WTC11 (cell line): ENCODE data around the gene CLCNKB. TPM values are rescaled to one million over a fixed set of nuclear protein-coding genes. Genes with fewer than 3 reads are reported as not detected.

Experiments
- ATAC-seq: fragments of 200-7000 bp; cut with Tn5 transposase; 2 replicates; pipeline ENCODE4 v1.10.0; 2021; ENCODE audit warnings: mild to moderate bottlenecking, moderate library complexity
- CTCF ChIA-PET: fragments of 300-600 bp; sonication (Branson Sonifier 250); formaldehyde crosslinking; loops from one replicate; lab custom pipeline; 2021; ENCODE audit warnings: antibody characterized with exemption; lab: Charles Lee
- POLR2A ChIA-PET: fragments of 350-600 bp; sonication (Branson Sonifier 250); formaldehyde crosslinking; loops from one replicate; lab custom pipeline; 2021; ENCODE audit warnings: antibody characterized with exemption; lab: Charles Lee
- DNase-seq: peaks from one replicate; pipeline ENCODE4 v3.0.0; 2021; ENCODE audit warnings: low spot score
- H3K27ac Mint-ChIP-seq: 2 replicates; pipeline ENCODE4 v1.8.0; 2021; ENCODE audit warnings: mixed read lengths
- H3K27me3 Mint-ChIP-seq: 2 replicates; pipeline ENCODE4 v1.8.0; 2021; ENCODE audit warnings: low read depth, mild to moderate bottlenecking, moderate library complexity, mixed read lengths
- H3K36me3 Mint-ChIP-seq: 2 replicates; pipeline ENCODE4 v1.8.0; 2021; ENCODE audit warnings: mixed read lengths
- H3K4me1 Mint-ChIP-seq: 2 replicates; pipeline ENCODE4 v1.8.0; 2022; ENCODE audit warnings: mixed read lengths
- H3K4me3 Mint-ChIP-seq: 2 replicates; pipeline ENCODE4 v1.8.0; 2021; ENCODE audit warnings: mild to moderate bottlenecking, moderate library complexity, mixed read lengths
- H3K9me3 Mint-ChIP-seq: 2 replicates; pipeline ENCODE4 v1.8.0; 2021; ENCODE audit warnings: mixed read lengths
- CDX4 ChIP-seq: fragments of 250-450 bp; sonication (Bioruptor Pico); IDR thresholded peaks from 2 replicates; pipeline ENCODE4 v1.9.0; 2021; ENCODE audit warnings: moderate library complexity, mild to moderate bottlenecking, inconsistent platforms, borderline replicate concordance
- CREB1 ChIP-seq: sonication (generic); formaldehyde crosslinking; IDR thresholded peaks from 2 replicates; pipeline ENCODE4 v1.8.0; 2023; ENCODE audit warnings: mild to moderate bottlenecking, missing genetic modification reagents
- CTCF ChIP-seq: fragments of 200-600 bp; IDR thresholded peaks from 2 replicates; pipeline ENCODE4 v1.8.0; 2022; ENCODE audit warnings: antibody characterized with exemption
- E2F1 ChIP-seq: sonication (generic); formaldehyde crosslinking; IDR thresholded peaks from 2 replicates; pipeline ENCODE4 v1.8.0; 2022; ENCODE audit warnings: mild to moderate bottlenecking, missing genetic modification reagents
- ESRRA ChIP-seq: sonication (generic); formaldehyde crosslinking; IDR thresholded peaks from 2 replicates; pipeline ENCODE4 v1.8.1; 2022; ENCODE audit warnings: mild to moderate bottlenecking, missing genetic modification reagents, borderline replicate concordance
- GRHL2 ChIP-seq: fragments of 250-450 bp; sonication (Bioruptor Pico); IDR thresholded peaks from 2 replicates; pipeline ENCODE4 v1.8.0; 2022; ENCODE audit warnings: mild to moderate bottlenecking, moderate library complexity; ENCODE audit not compliant: insufficient replicate concordance, severe bottlenecking
- HMGXB4 ChIP-seq: sonication (generic); formaldehyde crosslinking; IDR thresholded peaks from 2 replicates; pipeline ENCODE4 v1.8.1; 2023; ENCODE audit warnings: mild to moderate bottlenecking, moderate library complexity, missing genetic modification reagents
- MYBL2 ChIP-seq: sonication (generic); formaldehyde crosslinking; IDR thresholded peaks from 2 replicates; pipeline ENCODE4 v1.8.1; 2023; ENCODE audit warnings: mild to moderate bottlenecking, moderate library complexity, missing genetic modification reagents
- PRDM15 ChIP-seq: sonication (generic); formaldehyde crosslinking; IDR thresholded peaks from 2 replicates; pipeline ENCODE4 v1.8.0; 2022; ENCODE audit warnings: missing genetic modification reagents
- TEAD1 ChIP-seq: sonication (generic); formaldehyde crosslinking; IDR thresholded peaks from 2 replicates; pipeline ENCODE4 v1.8.0; 2022; ENCODE audit warnings: mild to moderate bottlenecking, missing genetic modification reagents
- ZBTB43 ChIP-seq: sonication (generic); formaldehyde crosslinking; IDR thresholded peaks from 2 replicates; pipeline ENCODE4 v1.8.1; 2023; ENCODE audit warnings: mild to moderate bottlenecking, missing genetic modification reagents
- ZMAT4 ChIP-seq: fragments of 250-450 bp; sonication (Bioruptor Pico); IDR thresholded peaks from 2 replicates; pipeline ENCODE4 v1.9.0; 2021; ENCODE audit warnings: mild to moderate bottlenecking
- ZNF121 ChIP-seq: sonication (generic); formaldehyde crosslinking; IDR thresholded peaks from 2 replicates; pipeline ENCODE4 v1.8.0; 2023; ENCODE audit warnings: missing genetic modification reagents
- ZNF263 ChIP-seq: sonication (generic); formaldehyde crosslinking; IDR thresholded peaks from 2 replicates; pipeline ENCODE4 v1.8.1; 2022; ENCODE audit warnings: low read depth, mild to moderate bottlenecking, moderate library complexity, missing genetic modification reagents
- ZNF317 ChIP-seq: sonication (generic); formaldehyde crosslinking; IDR thresholded peaks from 2 replicates; pipeline ENCODE4 v1.8.1; 2023; ENCODE audit warnings: low read depth, mild to moderate bottlenecking, moderate library complexity, missing genetic modification reagents, borderline replicate concordance
- ZNF423 ChIP-seq: fragments of 250-450 bp; sonication (Bioruptor Pico); IDR thresholded peaks from 2 replicates; pipeline ENCODE4 v2.1.2; 2022; ENCODE audit warnings: mild to moderate bottlenecking, moderate library complexity
- ZNF671 ChIP-seq: fragments of 250-450 bp; sonication (Bioruptor Pico); IDR thresholded peaks from 2 replicates; pipeline ENCODE4 v1.8.0; 2021; ENCODE audit warnings: mild to moderate bottlenecking
- total RNA-seq: library from RNA; stranded (reverse); gene quantifications from 3 replicates; pipeline ENCODE4 v1.2.3, GENCODE V29; 2021

CLCNKB gene
- total RNA-seq, 1 experiment from 2014 or later: 1.8 TPM

- TF ChIP-seq ZBTB43 (CRISPR knock-in tag) (no peak), PRDM15 (CRISPR knock-in tag) (no peak), GRHL2 (CRISPR knock-in tag) (no peak)
These were observed 23.7 kb downstream of the CLCNKB start (continued) for GRCh38 chr1:16067127-16067768.

GRCh38 chr1:16067933-16068332 lies 24.4 kb downstream of the CLCNKB start:
- peaks cover 33% of the 10 kb centered on the region for H3K4me1 Mint-ChIP-seq
- ATAC-seq: no peak
- peak overlapping the region; percentile 41; the same call in 1 of the 2 replicates for H3K27ac Mint-ChIP-seq
- peaks cover 19% of the 10 kb centered on the region for H3K27me3 Mint-ChIP-seq
- H3K36me3 Mint-ChIP-seq: no peaks in the 10 kb centered on the region
- no peak for TF ChIP-seq ZMAT4
- no peak for TF ChIP-seq CREB1 (CRISPR knock-in tag)
- TF ChIP-seq ESRRA (CRISPR knock-in tag): no peak
- no peak for TF ChIP-seq ZNF263
- TF ChIP-seq ZNF423 (CRISPR knock-in tag): no peak
- TF ChIP-seq ZNF121 (CRISPR knock-in tag): no peak
- no peak for TF ChIP-seq TEAD1 (CRISPR knock-in tag)
- no peak for TF ChIP-seq ZNF671 (CRISPR knock-in tag)
- no peak for TF ChIP-seq E2F1 (CRISPR knock-in tag)
- TF ChIP-seq HMGXB4: no peak
- TF ChIP-seq CDX4: no peak
- TF ChIP-seq CTCF: no peak
- TF ChIP-seq MYBL2 (CRISPR knock-in tag): no peak
- no peak for TF ChIP-seq ZNF317 (CRISPR knock-in tag)
- POLR2A ChIA-PET: interaction anchor here (1.1 kb wide), 1 partner anchor 86 kb away, joined by 3 read pairs; no protein-coding TSS in a partner anchor
- no peaks in the 10 kb centered on the region for H3K9me3 Mint-ChIP-seq
- no peak for DNase-seq
- no peak overlapping the region for H3K4me3 Mint-ChIP-seq
- CTCF ChIA-PET: interaction anchor here (0.6 to 1.3 kb wide), 4 partner anchors 11 to 553 kb away, joined by 3 to 6 read pairs (median 3); no protein-coding TSS in a partner anchor
